GM10266 (cell line): ENCODE data around the gene TENM4.

Experiments used
- DNase-seq: peaks from one replicate; pipeline ENCODE4 v3.0.0; 2012; ENCODE audit errors: extremely low spot score
- TF ChIP-seq, protein P1 (sequence below): IDR thresholded peaks from 2 replicates; pipeline ENCODE4 v1.5.1; 2012; ENCODE audit warnings: mild to moderate bottlenecking, low read depth; ENCODE audit not compliant: control insufficient read depth, insufficient read depth; ENCODE audit errors: missing control alignments

Gene TENM4

DNA sequence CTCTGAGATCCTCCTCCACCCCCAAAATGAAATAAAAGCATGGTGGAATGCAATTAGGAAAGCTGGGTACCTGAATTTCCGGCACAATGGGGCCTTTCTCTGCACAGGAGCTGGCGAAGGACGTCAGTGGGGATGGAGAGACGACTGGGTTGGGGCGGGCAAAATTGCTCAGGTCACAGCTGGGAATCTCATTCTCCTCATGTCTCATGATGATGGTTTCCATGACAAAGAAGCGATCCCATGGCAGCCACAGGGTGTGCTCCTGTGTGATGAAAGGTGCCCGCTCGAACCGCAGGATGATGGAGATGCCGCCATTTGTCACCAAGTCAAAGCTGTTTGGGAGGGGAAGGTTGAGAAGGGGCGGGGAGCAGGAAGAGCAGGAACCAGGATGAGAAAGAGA, 708.6 kb downstream of the TENM4 start:
- no peak for DNase-seq
- TF ChIP-seq, protein P1, sequence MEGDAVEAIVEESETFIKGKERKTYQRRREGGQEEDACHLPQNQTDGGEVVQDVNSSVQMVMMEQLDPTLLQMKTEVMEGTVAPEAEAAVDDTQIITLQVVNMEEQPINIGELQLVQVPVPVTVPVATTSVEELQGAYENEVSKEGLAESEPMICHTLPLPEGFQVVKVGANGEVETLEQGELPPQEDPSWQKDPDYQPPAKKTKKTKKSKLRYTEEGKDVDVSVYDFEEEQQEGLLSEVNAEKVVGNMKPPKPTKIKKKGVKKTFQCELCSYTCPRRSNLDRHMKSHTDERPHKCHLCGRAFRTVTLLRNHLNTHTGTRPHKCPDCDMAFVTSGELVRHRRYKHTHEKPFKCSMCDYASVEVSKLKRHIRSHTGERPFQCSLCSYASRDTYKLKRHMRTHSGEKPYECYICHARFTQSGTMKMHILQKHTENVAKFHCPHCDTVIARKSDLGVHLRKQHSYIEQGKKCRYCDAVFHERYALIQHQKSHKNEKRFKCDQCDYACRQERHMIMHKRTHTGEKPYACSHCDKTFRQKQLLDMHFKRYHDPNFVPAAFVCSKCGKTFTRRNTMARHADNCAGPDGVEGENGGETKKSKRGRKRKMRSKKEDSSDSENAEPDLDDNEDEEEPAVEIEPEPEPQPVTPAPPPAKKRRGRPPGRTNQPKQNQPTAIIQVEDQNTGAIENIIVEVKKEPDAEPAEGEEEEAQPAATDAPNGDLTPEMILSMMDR: no peak

- TF ChIP-seq, protein P1: no peak
- DNase-seq: no peak
Measured at GRCh38 chr11:78731027-78731426, 709.8 kb downstream of the TENM4 start.

DNA sequence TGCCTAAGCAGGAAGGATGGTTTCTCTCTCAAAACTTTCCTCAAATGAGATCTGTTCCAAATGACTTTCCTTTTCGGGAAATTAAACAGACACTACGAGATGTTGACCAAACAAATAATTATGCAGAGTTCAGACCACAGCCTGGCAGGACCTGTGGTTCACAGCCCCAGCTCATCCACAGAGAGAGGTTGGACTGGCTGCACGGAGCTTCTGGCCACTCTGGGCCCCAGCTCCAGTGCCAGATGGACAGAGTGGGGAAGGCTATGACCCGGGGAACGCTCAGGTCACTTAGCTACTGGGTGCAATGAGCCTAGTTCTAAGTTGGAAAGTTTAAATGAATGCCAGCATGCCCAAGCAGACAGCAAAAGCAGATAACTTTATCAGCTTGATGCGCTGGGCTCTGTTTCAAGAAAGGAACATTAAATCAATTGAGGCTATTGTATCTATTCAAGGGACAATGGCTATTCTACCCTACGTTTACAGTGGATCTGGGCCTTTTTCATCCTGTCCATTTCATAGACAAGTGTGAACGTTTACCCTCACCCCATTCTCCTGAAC, 710.5 kb downstream of the TENM4 start:
- TF ChIP-seq, protein P1: no peak

DNA sequence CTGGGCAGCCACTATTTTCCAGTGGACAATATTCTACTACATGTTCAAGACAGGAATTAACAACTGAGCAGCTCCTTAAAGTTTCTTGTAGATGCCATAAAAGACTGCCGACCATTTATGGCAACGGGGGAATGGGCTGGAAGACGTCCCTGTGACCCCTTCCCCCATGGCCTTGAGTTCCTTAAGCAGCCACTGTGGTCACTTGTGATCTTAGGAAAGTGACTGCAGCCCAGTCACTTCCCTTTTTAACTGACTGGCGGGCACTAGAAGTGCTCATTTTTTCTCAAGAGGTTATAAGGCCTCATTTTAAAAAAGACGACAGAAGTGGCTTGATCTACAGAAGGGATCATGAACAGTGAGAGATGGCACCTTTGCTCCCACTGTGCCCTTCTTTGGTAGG, 713.0 kb downstream of the TENM4 start:
- DNase-seq: no peak
- TF ChIP-seq, protein P1: no peak

More for the DNA sequence above, 710.5 kb downstream of the TENM4 start:
- no peak for DNase-seq

- DNase-seq: no peak
- TF ChIP-seq, protein P1: no peak
Measured at GRCh38 chr11:78725200-78725599, 715.6 kb downstream of the TENM4 start.

- DNase-seq: no peak
- TF ChIP-seq, protein P1: no peak
Measured at GRCh38 chr11:78722786-78723185, 718.0 kb downstream of the TENM4 start.

DNA sequence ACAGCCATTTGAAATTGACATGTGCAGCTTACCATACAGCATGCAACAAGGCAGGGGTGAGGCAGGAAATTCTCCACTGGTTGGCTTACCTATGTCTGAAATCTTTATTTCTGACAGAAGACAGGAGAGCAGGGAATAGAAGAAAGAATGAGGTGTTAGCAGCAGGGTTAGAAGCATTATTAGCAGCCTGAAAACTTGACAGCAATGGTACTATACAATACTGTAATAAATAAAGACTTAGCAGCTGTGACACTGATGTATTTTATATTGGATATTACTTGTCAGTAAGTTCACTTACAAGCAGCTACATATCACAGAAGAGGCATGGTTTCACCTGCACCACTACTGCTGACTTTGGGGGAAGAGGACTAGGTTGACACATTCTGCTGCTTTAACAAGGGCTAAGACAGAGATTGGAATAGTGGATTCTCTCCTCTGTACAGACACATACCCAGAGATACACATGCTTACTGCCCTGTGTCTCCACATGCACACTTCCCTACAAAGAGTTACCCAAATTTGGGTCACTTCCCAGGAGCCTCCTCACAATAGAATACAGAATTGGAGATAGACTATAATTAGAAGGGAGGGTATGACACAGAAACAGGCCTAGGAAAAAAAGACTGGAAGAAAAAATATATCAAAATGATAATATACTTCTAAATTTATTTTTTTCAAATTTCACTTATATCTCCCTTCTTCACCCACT, 720.4 kb downstream of the TENM4 start:
- TF ChIP-seq, protein P1: no peak
- no peak for DNase-seq
